ENCODE measurements around the gene B4GALNT1.

- no peak for TF ChIP-seq POLR2A (IDR thresholded peaks at IDR 0.05)
- no peak for TF ChIP-seq CTCF (IDR thresholded peaks at IDR 0.05)
These were observed 22.4 kb downstream of the B4GALNT1 start for GRCh38 chr12:57610554-57611107.
